ENCODE measurements around the gene ARFIP1.

Gene ARFIP1

DNA sequence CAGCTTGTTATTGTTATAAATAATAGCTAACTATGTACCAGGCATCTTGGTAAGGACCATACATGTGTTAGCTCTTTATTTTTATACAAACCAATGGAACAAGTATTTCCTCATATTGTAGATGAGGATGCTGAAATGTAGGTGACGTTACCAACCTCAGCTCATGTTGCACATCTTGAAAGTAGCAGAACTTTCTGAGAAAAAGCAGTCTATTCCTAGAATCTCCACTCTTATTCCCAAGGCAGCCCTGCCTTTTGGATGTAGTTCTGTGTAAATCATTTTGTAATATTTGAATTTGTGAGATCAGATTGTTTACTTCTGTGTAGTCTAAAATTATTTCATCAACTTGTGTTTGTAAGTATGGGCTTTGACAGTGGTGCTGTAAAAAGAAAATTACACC, 161.7 kb downstream of the ARFIP1 start:
- no peak for DNase-seq

- no peak for DNase-seq
These were observed 162.6 kb downstream of the ARFIP1 start for GRCh38 chr4:152942346-152942745.

DNA sequence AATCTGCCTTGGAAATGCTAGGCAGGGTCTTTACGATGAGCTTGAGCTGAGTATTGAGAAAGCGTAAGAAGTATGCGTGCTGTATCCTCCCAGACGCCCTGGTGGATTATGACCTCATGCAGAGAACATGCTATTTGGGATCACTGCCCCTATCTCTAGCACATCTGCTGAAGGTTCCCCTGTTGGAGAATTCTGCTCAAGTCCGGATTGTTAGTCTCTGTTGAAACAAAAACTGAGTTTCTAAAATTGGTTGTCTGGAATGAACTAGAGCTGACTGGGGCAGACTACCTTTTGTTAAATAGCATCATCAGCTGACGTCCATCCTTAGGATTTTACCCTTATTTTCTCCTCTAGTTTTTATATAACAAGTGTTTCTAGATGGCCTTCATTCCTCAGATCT, 163.9 kb downstream of the ARFIP1 start:
- DNase-seq, result no peak

DNA sequence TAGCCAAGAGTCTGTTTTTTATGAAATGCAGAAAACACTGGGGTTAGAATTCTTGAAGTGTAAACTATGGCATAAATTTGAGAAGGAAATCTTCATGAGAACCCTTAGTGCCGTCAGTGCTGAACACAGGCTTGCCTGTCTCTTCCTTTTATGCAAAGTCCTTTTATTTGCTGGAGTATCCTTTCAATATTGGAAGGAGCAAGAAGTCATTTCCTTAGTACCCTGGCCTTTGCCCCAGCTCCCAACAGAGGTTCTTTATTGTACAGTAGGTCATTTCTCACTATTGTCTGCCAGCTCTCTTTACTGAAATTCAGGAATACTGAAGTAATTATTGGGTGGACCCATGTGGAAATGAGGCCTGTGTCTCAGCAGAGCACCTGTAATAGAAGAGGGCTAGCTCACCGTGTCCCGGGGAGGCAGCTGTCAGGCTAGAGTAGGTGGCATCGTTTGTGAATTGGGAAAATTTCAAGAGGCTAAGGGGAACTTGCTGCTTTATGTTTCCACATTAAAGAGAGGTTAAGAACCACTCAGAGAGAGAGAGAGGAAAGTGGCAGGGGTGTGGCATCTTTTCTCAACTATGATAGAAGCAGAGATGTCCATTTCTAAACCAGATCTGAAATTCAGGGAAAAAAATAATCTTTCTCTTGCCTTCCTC, 165.0 kb downstream of the ARFIP1 start:
- DNase-seq, result no peak

DNA sequence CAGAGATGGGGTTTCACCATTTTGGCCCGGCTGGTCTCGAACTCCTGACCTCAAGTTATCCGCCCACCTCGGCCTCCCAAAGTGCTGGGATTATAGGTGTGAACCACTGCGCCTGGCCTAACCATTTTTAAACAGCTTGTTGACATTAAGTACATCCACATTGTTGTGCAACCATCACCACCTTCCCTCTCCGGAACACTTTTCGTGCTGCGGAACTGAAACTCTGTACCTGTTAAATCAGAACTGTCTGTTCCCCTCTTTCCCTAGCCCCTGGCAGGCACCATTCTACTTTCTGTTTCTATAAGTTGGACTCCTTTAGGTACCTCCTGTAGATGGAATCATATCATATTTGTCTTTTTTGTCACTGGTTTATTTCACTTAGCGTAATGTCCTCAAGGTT, 165.9 kb downstream of the ARFIP1 start:
- no peak for DNase-seq

GRCh38 chr4:152946446-152946845, 166.7 kb downstream of the ARFIP1 start:
- no peak for DNase-seq

DNA sequence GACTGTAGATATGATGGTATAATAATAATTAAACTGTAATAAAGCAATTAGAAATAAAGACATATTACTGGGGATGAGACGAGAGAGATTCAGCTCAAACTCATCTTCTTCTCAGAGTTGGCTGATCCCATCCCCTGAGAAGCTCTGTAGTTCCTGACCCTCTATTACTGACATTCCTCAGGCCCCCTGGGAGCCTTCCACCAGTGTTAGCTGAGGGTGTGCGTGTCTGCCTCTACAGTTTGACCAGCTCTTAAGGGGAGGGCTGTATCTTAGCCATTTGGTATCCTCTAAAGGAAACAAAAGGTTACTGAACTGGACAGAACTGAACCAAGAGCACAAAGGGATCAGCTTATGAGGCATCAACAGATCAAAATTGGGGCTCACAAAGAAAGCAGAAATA, 167.6 kb downstream of the ARFIP1 start:
- no peak for DNase-seq

DNA sequence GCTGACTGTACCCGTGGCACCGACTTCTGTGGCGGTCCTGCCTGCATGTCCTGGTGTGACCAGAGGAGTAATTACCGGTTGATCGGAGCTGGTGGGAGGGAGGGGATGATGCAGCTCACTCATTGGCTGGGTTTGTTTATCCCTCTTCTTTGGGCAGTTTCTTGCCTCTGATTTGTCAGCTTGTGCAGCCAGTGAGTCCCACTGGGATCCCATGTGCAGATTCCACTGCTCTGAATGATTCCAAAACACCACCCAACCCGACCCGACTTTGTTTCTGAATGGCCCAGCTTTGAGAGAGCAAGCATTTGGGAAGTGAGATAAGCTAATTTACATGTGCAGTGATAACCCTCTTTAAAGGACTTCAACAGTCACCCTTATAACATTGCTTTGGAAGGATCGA, 170.2 kb downstream of the ARFIP1 start:
- no peak for DNase-seq

DNA sequence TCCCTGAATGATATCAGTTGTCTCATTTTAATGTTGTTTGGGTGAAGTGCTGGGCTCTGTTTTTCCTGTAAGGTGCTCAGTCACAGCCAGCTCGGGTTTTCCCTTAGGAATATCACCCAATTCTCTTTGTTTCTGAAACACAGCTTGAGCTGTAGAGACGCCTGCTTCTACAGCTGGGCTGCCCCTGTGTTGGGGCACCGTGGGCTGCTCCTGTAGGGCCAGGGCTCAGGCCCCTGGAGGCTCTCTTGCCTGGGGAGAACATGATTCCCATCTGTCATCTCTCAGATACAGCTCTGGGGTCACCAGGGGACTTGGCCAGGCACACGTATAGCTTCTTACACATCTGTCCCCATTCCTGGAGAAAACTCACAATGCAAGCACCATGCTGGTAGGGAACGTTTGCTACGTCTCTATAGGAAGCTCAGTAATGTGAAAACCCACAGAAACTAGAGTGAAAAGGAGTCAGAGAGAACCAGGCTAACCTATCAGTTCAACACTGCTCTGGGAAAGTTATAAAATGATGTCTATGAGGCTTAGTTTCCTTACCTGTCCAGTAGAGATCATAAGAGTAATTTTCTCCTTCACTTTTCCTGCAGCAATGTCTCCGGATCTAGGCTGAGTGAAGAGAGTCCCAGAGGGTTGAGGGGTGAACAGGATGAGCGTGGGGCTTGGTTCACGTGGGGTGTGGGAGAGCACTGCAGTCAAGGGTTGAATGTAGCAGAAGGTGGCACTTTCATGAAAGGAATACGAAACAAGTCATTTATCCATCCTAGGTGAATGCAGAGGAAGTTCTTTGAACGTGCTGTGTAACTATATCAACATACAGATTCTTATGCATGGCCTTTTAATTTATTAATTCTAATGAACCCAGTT, 170.9 kb downstream of the ARFIP1 start:
- no peak for DNase-seq

GRCh38 chr4:152951348-152951747, 171.6 kb downstream of the ARFIP1 start:
- no peak for DNase-seq

DNA sequence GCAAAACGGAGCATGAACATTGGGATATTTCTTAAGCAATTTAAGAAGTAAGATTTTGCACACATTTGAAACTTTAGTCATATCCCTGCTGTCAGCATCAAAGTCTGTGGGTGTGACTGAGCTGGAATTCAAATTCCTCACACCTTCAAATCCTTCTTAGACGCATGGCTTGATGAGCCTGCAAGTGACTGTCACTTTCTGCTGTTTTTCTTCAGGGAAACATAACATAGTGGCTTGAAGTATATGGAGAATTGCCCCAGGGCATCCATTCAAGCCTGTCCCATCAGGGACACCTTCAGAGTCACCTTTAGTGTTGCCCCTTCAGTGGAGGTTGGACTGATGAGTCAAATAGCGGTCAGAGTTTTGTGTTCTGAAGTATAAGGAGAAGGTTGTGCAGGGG, 173.8 kb downstream of the ARFIP1 start:
- DNase-seq, result no peak

GRCh38 chr4:152954741-152955140, 175.0 kb downstream of the ARFIP1 start:
- no peak for DNase-seq

- DNase-seq, result no peak
These were observed 176.4 kb downstream of the ARFIP1 start for GRCh38 chr4:152956147-152956546.

DNA sequence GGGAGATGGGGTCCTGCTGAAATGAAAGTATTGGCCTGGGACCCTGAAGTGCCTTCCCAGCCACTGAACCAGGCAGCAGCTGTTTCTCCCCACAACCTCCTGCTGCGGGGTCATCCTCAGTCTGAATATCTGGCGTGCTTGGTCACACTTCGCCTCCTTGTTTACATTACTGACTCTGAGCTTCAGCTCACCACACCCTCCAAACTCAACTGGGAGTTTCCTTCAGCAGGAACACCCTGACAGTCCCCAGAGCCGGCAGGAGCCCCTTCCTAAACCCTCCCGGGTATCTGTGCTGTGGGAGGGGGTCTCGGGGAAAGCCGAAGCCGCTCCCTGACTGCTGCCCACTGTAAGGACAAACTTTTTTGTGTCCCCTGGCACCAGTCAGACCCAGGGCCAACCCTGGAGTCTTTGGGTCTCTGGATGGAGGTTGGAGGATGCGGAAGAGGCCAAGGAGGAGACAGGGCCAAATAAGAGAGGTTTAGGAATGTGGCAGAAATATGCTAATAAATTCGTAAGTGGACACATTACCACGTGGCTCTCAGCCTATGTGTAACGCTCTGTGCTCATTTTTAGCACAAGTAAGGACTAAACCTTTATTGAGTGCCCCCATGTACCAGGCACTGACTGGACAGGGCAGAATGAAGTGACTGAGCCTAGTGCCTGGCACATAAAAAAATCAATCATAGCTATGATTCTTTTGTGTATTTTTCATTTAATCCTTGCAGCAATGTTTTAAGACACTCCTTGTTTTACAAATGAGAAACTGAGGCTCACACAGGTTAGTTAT, 177.1 kb downstream of the ARFIP1 start:
- no peak for DNase-seq

DNA sequence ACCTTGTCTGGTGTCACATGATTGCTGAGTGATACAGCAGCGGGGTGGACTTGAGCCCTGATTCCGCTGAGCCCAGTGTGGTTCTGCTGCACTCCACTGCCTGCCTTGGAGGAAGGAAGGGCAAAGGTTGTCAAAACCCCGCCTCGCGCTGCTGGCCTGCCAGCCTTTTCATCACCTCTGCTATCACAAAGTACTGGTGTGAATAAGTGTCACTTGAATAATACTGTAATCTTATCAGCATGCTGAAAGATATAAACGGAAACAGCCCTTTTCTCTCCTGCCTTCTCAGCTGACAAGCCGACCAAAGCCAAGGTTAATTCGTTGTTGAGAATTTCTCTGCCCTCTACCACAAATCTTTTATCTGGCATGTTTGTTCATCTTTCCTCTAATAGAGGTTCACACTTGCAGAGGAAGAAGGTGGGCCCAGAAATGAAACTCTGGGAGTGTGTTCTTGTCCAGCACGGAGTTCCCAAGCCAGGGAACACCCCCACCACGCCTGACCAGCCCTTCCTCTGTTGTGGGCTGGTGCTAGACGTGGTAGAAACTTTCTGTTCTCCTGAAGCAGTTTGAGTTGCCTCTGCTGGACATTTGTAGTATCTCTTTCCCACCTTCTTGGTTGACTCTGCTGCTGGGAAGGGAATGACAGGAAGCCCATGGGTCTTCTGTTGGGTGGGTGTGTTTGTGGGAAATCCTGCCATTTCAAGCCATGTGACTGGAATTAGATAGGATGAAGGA, 177.8 kb downstream of the ARFIP1 start:
- DNase-seq, result no peak

GRCh38 chr4:152959080-152959479, 179.3 kb downstream of the ARFIP1 start:
- DNase-seq, result no peak

DNA sequence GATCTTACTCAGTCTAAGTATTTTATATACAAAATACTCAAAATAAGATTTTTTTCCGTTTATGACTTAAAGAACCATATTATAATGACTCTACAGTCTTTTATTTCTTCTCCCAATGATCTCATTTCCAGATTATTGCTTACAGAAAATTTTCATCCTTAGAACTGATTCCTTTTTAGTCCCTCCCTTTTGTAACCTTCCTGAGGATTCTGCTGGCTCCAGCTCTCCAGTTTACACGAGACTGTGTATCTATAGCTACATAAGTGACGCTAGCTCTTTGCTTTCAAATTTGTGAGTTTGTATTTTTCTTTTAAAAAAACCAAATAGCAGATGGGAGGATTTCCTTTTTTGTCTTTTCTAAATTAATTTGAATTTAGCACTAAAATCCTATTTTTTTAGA, 180.3 kb downstream of the ARFIP1 start:
- DNase-seq, result no peak

GRCh38 chr4:152961014-152961772, 181.4 kb downstream of the ARFIP1 start:
- DNase-seq, result no peak

GRCh38 chr4:152961773-152962115, 182.0 kb downstream of the ARFIP1 start:
- no peak for DNase-seq
